GM23338 (cell line): Measurements from ENCODE around the gene DROSHA. TPM values are rescaled to one million over a fixed set of nuclear protein-coding genes. Genes with fewer than 3 reads are reported as not detected.

Experiments
- ATAC-seq: fragments of 200-7000 bp; cut with Tn5 transposase; 3 replicates; pipeline ENCODE4 v1.9.1; 2020
- DNase-seq: peaks from one replicate; pipeline ENCODE4 v3.0.0-alpha.2; 2015; ENCODE audit warnings: low spot score
- H2AFZ ChIP-seq: fragments of 200-600 bp; sonication (generic); 2 replicates; pipeline ENCODE4 v1.8.0; 2016; ENCODE audit warnings: antibody characterized with exemption, mild to moderate bottlenecking, moderate library complexity
- H3F3A ChIP-seq: fragments of 200-600 bp; sonication (generic); replicated peaks from 2 replicates; pipeline ENCODE4 v1.8.0; 2017; ENCODE audit warnings: antibody characterized with exemption, mixed run types, low read depth
- H3K27ac ChIP-seq: fragments of 200-600 bp; sonication (generic); 2 replicates; pipeline ENCODE4 v1.6.1; 2016; ENCODE audit warnings: low read depth
- H3K27me3 ChIP-seq: fragments of 200-600 bp; sonication (generic); 2 replicates; pipeline ENCODE4 v1.8.0; 2016; ENCODE audit warnings: mild to moderate bottlenecking, mixed run types, moderate library complexity; ENCODE audit not compliant: insufficient read depth
- H3K36me3 ChIP-seq: fragments of 200-600 bp; sonication (generic); 2 replicates; pipeline ENCODE4 v1.8.0; 2016; ENCODE audit warnings: mild to moderate bottlenecking; ENCODE audit not compliant: insufficient read depth
- H3K4me1 ChIP-seq: fragments of 200-600 bp; sonication (generic); 2 replicates; pipeline ENCODE4 v1.8.0; 2016; ENCODE audit warnings: mild to moderate bottlenecking, moderate library complexity; ENCODE audit not compliant: insufficient read depth
- H3K4me2 ChIP-seq: fragments of 200-600 bp; sonication (generic); 2 replicates; pipeline ENCODE4 v1.7.1; 2017; ENCODE audit warnings: mixed run types
- H3K4me3 ChIP-seq: fragments of 200-600 bp; sonication (generic); 2 replicates; pipeline ENCODE4 v1.6.1; 2016; ENCODE audit warnings: mixed run types
- H3K79me2 ChIP-seq: fragments of 200-600 bp; sonication (generic); replicated peaks from 2 replicates; pipeline ENCODE4 v1.8.0; 2017; ENCODE audit warnings: mild to moderate bottlenecking; ENCODE audit not compliant: insufficient read depth
- H3K9me2 ChIP-seq: fragments of 200-600 bp; sonication (generic); 2 replicates; pipeline ENCODE4 v1.8.0; 2017; ENCODE audit not compliant: insufficient read depth
- H4K20me1 ChIP-seq: fragments of 200-600 bp; sonication (generic); replicated peaks from 2 replicates; pipeline ENCODE4 v1.8.0; 2017; ENCODE audit warnings: mild to moderate bottlenecking; ENCODE audit not compliant: insufficient read depth
- H3K27ac Mint-ChIP-seq: 2 replicates; pipeline ENCODE4 v1.8.0; 2020; ENCODE audit warnings: inconsistent platforms, mild to moderate bottlenecking, moderate library complexity, mixed read lengths
- H3K27me3 Mint-ChIP-seq: 3 replicates; pipeline ENCODE4 v1.8.0; 2022; ENCODE audit warnings: low read depth, mild to moderate bottlenecking, moderate library complexity, mixed read lengths, inconsistent platforms; ENCODE audit not compliant: insufficient read depth, poor library complexity
- H3K36me3 Mint-ChIP-seq: 3 replicates; pipeline ENCODE4 v1.8.0; 2021; ENCODE audit warnings: low read depth, mild to moderate bottlenecking, inconsistent platforms, moderate library complexity, mixed read lengths
- H3K4me1 Mint-ChIP-seq: 3 replicates; pipeline ENCODE4 v1.8.0; 2020; ENCODE audit warnings: mild to moderate bottlenecking, inconsistent platforms, mixed read lengths
- H3K4me3 Mint-ChIP-seq: 3 replicates; pipeline ENCODE4 v1.8.0; 2021; ENCODE audit warnings: moderate library complexity, mild to moderate bottlenecking, inconsistent platforms, mixed read lengths
- H3K9me3 Mint-ChIP-seq: 3 replicates; pipeline ENCODE4 v1.8.0; 2020; ENCODE audit warnings: moderate library complexity, mild to moderate bottlenecking, inconsistent platforms, mixed read lengths
- CREB1 ChIP-seq: fragments of 250-450 bp; sonication (Bioruptor Pico); IDR thresholded peaks from 2 replicates; pipeline ENCODE4 v1.5.0; 2020; ENCODE audit warnings: low read depth, mild to moderate bottlenecking, moderate library complexity
- CTCF ChIP-seq, 2 experiments: fragments of 200-600 bp in 1 of 2; sonication (generic) in 1 of 2; conservative IDR thresholded peaks; 2 replicates each; pipeline versions ENCODE4 v1.5.1 to v1.6.1; 2016 to 2017; ENCODE audit warnings: antibody characterized with exemption in 2 of 2, low read depth in 2 of 2, mild to moderate bottlenecking in 2 of 2, moderate library complexity in 1 of 2
- ETS1 ChIP-seq: IDR thresholded peaks from 2 replicates; pipeline ENCODE4 v1.6.1; 2016; ENCODE audit warnings: antibody characterized with exemption
- EZH2 ChIP-seq: fragments of 200-600 bp; sonication (generic); IDR thresholded peaks from one replicate; pipeline ENCODE4 v1.8.0; 2017; ENCODE audit warnings: antibody characterized with exemption, mild to moderate bottlenecking, low read depth; ENCODE audit not compliant: unreplicated experiment
- EZH2phosphoT487 ChIP-seq: fragments of 200-600 bp; sonication (generic); IDR thresholded peaks from one replicate; pipeline ENCODE4 v1.8.1; 2018; ENCODE audit warnings: antibody characterized with exemption; ENCODE audit not compliant: unreplicated experiment
- JUNB ChIP-seq: IDR thresholded peaks from one replicate; pipeline ENCODE4 v1.6.1; 2016; ENCODE audit warnings: antibody characterized with exemption; ENCODE audit not compliant: unreplicated experiment
- NANOG ChIP-seq: IDR thresholded peaks from 2 replicates; pipeline ENCODE4 v1.6.1; 2016; ENCODE audit warnings: antibody characterized with exemption, borderline replicate concordance
- POLR2AphosphoS5 ChIP-seq: IDR thresholded peaks from 2 replicates; pipeline ENCODE4 v1.6.1; 2016; ENCODE audit warnings: antibody characterized with exemption, low read depth
- REST ChIP-seq: IDR thresholded peaks from one replicate; pipeline ENCODE4 v1.6.1; 2018; ENCODE audit warnings: antibody characterized with exemption; ENCODE audit not compliant: unreplicated experiment
- STAT1 ChIP-seq: IDR thresholded peaks from one replicate; pipeline ENCODE4 v1.6.1; 2016; ENCODE audit warnings: antibody characterized with exemption; ENCODE audit not compliant: unreplicated experiment
- ZNF114 ChIP-seq: fragments of 250-450 bp; sonication (Bioruptor Pico); IDR thresholded peaks from 2 replicates; pipeline ENCODE4 v1.5.0; 2020; ENCODE audit warnings: mild to moderate bottlenecking, moderate library complexity
- ZNF331 ChIP-seq: fragments of 250-450 bp; sonication (Bioruptor Pico); IDR thresholded peaks from 2 replicates; pipeline ENCODE4 v1.5.0; 2020; ENCODE audit warnings: low read depth, mild to moderate bottlenecking, moderate library complexity
- ZNF462 ChIP-seq: fragments of 250-450 bp; sonication (Bioruptor Pico); IDR thresholded peaks from 2 replicates; pipeline ENCODE4 v1.5.0; 2020; ENCODE audit warnings: mild to moderate bottlenecking, moderate library complexity
- polyA plus RNA-seq: library from polyadenylated mRNA; unstranded; fragments of >200 nt; fragmentation: Nextera tagmentation; extraction: Ambion mirVana; gene quantifications from 2 replicates; pipeline ENCODE4 v1.2.1, GENCODE V29; 2016
- total RNA-seq: library from RNA; depleted of rRNA; stranded (reverse); fragments of >200 nt; shearing (Covaris generic); gene quantifications from 2 replicates; pipeline ENCODE4 v1.2.3, GENCODE V29; 2014

The DROSHA gene
- total and polyA plus RNA-seq, 2 experiments from 2014 or later: 70.6 to 87.8 TPM

GRCh38 chr5:31523041-31523440, 8.9 kb downstream of the DROSHA start:
- Histone ChIP-seq H3K36me3 (peaks cover 17% of the 10 kb centered on the region), H2AFZ (no peak overlapping the region), H3K4me2 (no peak overlapping the region), H3K4me1 (no peaks in the 10 kb centered on the region), H3K27me3 (no peaks in the 10 kb centered on the region), H4K20me1 (no peaks in the 10 kb centered on the region; the same call in none of the 2 replicates), H3K27ac (no peak overlapping the region), H3F3A (no peaks in the 10 kb centered on the region), H3K4me3 (no peak overlapping the region), H3K9me2 (no peaks in the 10 kb centered on the region), H3K79me2 (peaks cover 21% of the 10 kb centered on the region)
- DNase-seq (no peak), ATAC-seq (no peak)
- no peaks in the 10 kb centered on the region for H3K4me1 Mint-ChIP-seq
- no peak overlapping the region for H3K27ac Mint-ChIP-seq
- peaks cover 58% of the 10 kb centered on the region for H3K36me3 Mint-ChIP-seq
- H3K9me3 Mint-ChIP-seq: no peaks in the 10 kb centered on the region
- H3K27me3 Mint-ChIP-seq: peaks cover 2% of the 10 kb centered on the region
- H3K4me3 Mint-ChIP-seq: no peak overlapping the region
- TF ChIP-seq POLR2AphosphoS5 (no peak), EZH2 (no peak), STAT1 (no peak), ZNF331 (CRISPR knock-in tag) (no peak), ZNF114 (no peak), ETS1 (no peak), ZNF462 (no peak), CTCF (conservative IDR thresholded peaks at IDR 0.05; ENCODE audit: low read depth in 2 of 2) (no peak), NANOG (no peak), CREB1 (CRISPR knock-in tag) (no peak), EZH2phosphoT487 (no peak), REST (no peak), JUNB (no peak)
